Dendritic cell treated with granulocyte-macrophage colony-stimulating factor and Interleukin-4, amounts not matched to agents 40 ng/mL and 50 ng/mL, for 4 days (primary cell): ENCODE data around the gene NCEH1.
"Not testable (repeated sequence)": the region's sequence is repeated elsewhere in the genome, so short reads cannot be mapped to it uniquely, and the experiment has no call there.

Source experiments
- H3K27ac Mint-ChIP-seq: one replicate; pipeline ENCODE4 v1.8.0; 2022; ENCODE audit warnings: mild to moderate bottlenecking, mixed read lengths
- H3K27me3 Mint-ChIP-seq: one replicate; pipeline ENCODE4 v1.8.0; 2022; ENCODE audit warnings: mild to moderate bottlenecking, mixed read lengths
- H3K36me3 Mint-ChIP-seq: one replicate; pipeline ENCODE4 v1.8.0; 2022; ENCODE audit warnings: low read depth, mixed read lengths
- H3K4me1 Mint-ChIP-seq: one replicate; pipeline ENCODE4 v1.8.0; 2022; ENCODE audit warnings: low read depth, mixed read lengths
- H3K4me3 Mint-ChIP-seq: one replicate; pipeline ENCODE4 v1.8.0; 2022; ENCODE audit warnings: mild to moderate bottlenecking, moderate library complexity, mixed read lengths
- H3K9me3 Mint-ChIP-seq: one replicate; pipeline ENCODE4 v1.8.0; 2022; ENCODE audit warnings: mixed read lengths
- intact Hi-C: fragments of 100-400 bp; cut with micrococcal nuclease; formaldehyde crosslinking; loops from one replicate; pipeline ENCODE4 v1.15.0; 2022

The NCEH1 gene

DNA sequence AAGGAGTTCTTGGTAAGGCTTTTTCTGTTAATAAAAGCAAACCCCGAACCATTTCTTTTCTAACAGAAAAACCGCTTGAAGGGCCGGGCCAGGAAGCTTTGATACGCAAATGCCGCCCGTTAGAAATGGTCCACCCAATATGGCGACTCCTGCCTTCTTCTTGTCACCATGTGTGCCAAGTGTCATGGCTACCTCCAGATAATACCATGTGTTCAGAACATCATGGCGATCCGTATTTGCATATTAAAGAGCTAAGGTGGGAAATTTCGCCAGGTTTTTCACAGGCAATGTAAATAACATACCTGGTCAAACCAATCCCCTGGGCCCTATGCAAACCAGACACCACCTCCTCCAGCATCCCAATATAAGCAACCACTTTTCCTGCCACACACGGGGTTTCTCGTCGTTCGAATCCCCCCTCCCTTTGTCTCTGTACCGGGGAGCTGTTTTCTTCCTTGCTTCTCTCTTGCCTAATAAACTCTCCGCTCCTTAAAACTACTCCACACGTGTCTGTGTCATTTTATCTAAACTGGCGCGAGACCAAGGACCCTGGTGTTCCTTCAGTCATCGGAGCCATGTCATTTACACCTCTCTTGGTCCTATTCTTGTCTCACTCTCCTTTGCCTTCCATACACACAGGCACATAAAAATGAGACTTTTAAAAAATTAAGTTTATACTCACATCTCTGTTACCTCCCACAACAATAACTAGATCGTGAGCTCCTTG is 34.5 kb downstream of the NCEH1 start:
- Mint-ChIP-seq H3K27ac (peak overlapping the region; percentile 45), H3K4me1 (peaks cover 24% of the 10 kb centered on the region), H3K36me3 (peaks cover 13% of the 10 kb centered on the region), H3K4me3 (no peak overlapping the region), H3K27me3 (no peaks in the 10 kb centered on the region), H3K9me3 (no peaks in the 10 kb centered on the region)
- intact Hi-C loops: no loop called here

DNA sequence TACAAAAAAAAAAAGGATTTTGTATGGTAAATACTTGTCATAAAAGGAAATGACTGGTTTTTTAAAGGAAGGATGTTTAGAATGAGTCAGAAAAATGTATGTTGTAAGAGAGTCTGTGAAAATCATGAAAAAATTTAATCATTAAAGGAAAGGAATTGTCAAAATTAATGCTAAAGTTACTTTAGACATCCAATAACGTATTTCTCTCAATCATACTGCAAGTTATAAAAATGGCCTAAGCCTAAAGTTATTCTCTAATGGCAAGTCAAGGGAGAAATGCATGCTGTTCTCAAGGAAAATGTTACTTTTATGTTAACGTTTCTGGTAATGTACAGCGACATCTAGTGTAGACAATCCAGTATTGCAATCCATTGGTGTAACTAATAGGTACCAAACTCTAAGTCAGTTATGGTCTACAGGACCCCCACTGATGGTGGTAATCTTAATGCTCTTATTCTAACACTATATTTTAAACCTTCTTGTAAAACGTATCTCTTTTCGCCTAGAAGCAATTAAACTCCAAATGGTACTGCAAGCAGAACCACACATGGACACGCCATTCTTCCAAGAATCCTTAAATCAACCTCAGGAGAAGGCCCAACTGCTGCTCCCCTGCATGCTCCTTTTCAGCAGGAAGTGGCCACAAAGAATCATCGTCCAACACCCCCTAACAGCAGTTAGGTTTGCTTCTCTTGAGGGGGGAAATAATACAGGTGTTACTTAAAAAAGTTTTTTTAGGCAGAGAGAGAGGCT is 35.2 kb downstream of the NCEH1 start:
- Mint-ChIP-seq H3K36me3 (peaks cover 8% of the 10 kb centered on the region), H3K4me1 (peaks cover 16% of the 10 kb centered on the region)

DNA sequence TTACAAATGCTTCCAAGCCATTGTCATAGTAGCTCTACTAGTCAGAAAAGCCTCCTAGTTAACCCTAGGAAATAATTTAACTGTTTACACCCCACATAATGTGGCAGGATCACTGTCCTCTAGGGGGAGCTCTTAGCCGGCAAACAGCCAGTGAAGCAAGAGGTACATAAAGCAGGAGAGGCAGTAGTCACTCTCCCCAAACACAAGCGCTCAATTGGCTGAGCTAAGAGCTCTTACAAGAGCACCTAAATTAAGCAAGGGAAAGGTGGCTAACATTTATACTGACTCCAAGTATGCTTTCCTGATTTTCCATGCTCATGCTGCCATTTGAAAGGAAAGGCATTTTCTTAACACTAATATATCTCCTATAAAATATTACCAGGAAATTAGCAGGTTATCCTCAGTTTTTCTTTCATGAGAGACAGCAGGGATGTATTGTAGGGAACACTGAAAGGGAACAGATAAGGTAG is 37.6 kb downstream of the NCEH1 start:
- Mint-ChIP-seq H3K36me3 (no peaks in the 10 kb centered on the region), H3K9me3 (no peaks in the 10 kb centered on the region), H3K4me3 (no peak overlapping the region), H3K27me3 (no peaks in the 10 kb centered on the region), H3K27ac (no peak overlapping the region), H3K4me1 (peaks cover 16% of the 10 kb centered on the region)
- intact Hi-C loops: loop anchor here (1.0 kb wide), 2 partner anchors 38 to 77 kb away; partner anchors contain the start of genes ECT2 and NCEH1

More for the DNA sequence above, 35.2 kb downstream of the NCEH1 start:
- Mint-ChIP-seq H3K4me3 (no peak overlapping the region), H3K9me3 (no peaks in the 10 kb centered on the region), H3K27me3 (no peaks in the 10 kb centered on the region), H3K27ac (no peak overlapping the region)
- intact Hi-C loops: no loop called here

DNA sequence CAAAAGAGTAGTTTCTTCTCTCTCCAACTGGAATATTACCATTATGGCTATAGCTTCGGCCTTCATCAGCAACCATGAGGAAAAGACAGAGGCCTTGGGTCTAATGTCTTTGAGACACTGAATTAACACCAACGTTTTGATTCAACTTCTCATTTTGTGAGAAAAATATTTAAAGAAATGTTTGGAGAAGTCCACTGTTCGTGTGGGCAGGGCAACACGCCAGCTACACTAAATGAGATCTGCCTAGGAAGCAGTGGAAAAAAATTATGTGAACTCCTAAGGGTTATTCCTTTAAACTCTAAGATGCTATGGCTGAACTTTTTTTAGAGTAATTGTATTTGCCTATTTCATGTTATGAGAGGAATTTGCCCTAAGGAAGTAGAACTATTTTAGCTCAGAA is 41.8 kb downstream of the NCEH1 start:
- Mint-ChIP-seq H3K27me3 (no peaks in the 10 kb centered on the region), H3K36me3 (peaks cover 10% of the 10 kb centered on the region), H3K27ac (no peak overlapping the region), H3K9me3 (no peaks in the 10 kb centered on the region), H3K4me1 (peaks cover 24% of the 10 kb centered on the region), H3K4me3 (no peak overlapping the region)
- intact Hi-C loops: loop anchor here (5.0 kb wide), 1 partner anchor 337 kb away; no protein-coding TSS in a partner anchor

DNA sequence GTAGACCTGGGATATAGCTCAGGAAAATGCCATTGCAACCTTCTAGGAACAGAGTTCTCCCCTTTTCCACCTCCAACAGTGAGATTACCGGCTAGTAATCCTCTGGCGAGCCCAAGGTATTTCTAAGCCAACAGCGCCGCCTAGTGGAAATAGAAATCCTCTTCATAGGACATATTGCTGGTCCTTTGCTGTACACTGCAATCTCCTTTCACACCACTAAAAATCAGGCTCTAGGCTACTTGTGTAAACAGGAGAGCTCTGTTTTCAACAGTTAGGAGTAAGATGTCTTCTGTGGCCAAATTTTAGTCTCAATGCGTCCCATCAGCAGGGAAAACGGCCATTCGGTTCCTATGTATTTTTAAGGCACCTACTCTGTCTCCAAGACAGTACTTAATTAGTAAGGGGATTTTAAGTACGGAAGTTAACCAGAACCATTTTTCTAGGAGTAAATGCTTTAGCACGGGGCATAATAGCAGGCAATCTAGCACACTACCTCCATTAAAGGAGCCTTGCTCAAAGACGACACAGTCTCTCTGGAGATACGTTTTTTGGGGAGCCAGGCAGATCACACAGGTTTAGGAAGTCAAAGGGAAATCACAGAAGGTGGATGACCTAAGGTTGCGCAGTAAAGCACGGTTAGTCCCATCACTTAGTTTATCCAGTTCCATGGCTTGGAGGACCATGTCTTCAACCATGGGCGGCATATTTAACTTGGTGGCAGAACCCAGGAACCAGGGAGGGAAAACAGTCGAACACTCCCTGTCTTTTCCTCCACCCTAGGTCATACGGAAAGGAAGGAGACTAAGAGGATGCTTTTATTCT is 43.8 kb downstream of the NCEH1 start:
- no peak overlapping the region for H3K27ac Mint-ChIP-seq
- peaks cover 10% of the 10 kb centered on the region for H3K36me3 Mint-ChIP-seq
- H3K4me1 Mint-ChIP-seq: peaks cover 24% of the 10 kb centered on the region
- H3K27me3 Mint-ChIP-seq: no peaks in the 10 kb centered on the region
- intact Hi-C loops: loop anchor here (1.0 to 5.0 kb wide), 3 partner anchors 71 to 335 kb away; no protein-coding TSS in a partner anchor
- H3K4me3 Mint-ChIP-seq: no peak overlapping the region
- H3K9me3 Mint-ChIP-seq: no peaks in the 10 kb centered on the region

DNA sequence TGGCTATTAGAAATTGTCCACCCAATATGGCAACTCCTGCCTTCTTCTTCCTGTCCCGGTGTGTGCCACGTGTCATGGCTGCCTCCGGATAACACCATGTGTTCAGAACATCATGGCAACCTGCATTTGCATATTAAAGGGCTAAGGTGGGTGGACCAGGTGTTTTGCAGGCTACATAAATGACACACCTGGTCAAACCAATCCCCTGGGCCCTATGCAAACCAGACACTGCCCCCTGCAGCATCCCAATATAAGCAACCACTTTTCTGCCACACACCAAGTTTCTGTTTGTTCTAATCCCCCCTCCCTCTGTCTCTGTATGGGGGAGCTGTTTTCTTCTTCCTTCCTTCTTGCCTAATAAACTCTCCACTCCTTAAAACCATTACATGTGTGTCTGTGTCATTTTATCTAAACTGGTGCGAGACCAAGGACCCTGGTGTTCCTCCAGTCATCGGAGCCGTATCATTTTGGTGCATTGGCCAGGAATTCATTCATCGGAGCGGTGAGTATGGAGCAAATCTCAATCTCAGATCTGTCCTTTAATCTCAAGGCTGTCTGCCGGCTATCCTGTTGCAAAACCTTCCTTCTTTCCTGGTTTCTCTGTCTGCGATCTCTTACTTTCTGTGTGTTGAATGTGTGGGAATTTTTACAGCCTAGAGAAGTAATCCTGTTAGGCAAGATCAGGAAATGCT is 44.5 kb downstream of the NCEH1 start:
- Mint-ChIP-seq H3K27ac (no peak overlapping the region), H3K9me3 (no peaks in the 10 kb centered on the region), H3K4me1 (peaks cover 24% of the 10 kb centered on the region), H3K4me3 (no peak overlapping the region), H3K27me3 (no peaks in the 10 kb centered on the region), H3K36me3 (peaks cover 10% of the 10 kb centered on the region)
- intact Hi-C loops: loop anchor here (1.0 to 5.0 kb wide), 2 partner anchors 176 to 334 kb away; no protein-coding TSS in a partner anchor

DNA sequence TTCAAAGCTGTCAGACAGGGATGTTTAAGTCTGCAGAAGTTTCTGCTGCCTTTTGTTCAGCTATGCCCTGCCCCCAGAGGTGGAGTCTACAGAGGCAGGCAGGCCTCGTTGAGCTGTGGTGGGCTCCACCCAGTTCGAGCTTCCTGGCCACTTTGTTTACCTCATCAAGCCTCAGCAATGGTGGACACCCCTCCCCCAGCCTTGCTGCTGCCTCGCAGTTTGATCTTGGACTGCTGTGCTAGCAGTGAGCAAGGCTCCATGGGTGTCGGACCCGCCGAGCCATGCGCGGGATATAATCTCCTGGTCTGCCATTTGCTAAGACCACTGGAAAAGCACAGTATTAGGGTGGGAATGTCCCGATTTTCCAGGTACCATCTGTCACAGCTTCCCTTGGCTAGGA is 45.4 kb downstream of the NCEH1 start:
- H3K36me3 Mint-ChIP-seq: peaks cover 10% of the 10 kb centered on the region
- intact Hi-C loops: loop anchor here (5.0 kb wide), 1 partner anchor 333 kb away; no protein-coding TSS in a partner anchor
- H3K27me3 Mint-ChIP-seq, H3K9me3 Mint-ChIP-seq, H3K27ac Mint-ChIP-seq, H3K4me3 Mint-ChIP-seq: not testable (repeated sequence)
- peaks cover 24% of the 10 kb centered on the region for H3K4me1 Mint-ChIP-seq

DNA sequence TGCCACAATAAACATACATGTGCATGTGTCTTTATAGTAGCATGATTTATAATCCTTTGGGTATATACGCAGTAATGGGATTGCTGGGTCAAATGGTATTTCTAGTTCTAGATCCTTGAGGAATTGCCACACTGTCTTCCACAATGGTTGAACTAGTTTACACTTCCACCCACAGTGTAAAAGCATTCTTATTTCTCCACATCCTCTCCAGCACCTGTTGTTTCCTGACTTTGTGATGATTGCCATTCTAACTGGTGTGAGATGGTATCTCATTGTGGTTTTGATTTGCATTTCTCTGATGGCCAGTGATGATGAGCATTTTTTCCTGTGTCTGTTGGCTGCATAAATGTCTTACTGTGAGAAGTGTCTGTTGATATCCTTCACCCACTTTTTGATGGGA is 50.4 kb downstream of the NCEH1 start:
- intact Hi-C loops, H3K9me3 Mint-ChIP-seq, H3K4me1 Mint-ChIP-seq, H3K27me3 Mint-ChIP-seq, H3K4me3 Mint-ChIP-seq, H3K36me3 Mint-ChIP-seq, H3K27ac Mint-ChIP-seq: not testable (repeated sequence)

DNA sequence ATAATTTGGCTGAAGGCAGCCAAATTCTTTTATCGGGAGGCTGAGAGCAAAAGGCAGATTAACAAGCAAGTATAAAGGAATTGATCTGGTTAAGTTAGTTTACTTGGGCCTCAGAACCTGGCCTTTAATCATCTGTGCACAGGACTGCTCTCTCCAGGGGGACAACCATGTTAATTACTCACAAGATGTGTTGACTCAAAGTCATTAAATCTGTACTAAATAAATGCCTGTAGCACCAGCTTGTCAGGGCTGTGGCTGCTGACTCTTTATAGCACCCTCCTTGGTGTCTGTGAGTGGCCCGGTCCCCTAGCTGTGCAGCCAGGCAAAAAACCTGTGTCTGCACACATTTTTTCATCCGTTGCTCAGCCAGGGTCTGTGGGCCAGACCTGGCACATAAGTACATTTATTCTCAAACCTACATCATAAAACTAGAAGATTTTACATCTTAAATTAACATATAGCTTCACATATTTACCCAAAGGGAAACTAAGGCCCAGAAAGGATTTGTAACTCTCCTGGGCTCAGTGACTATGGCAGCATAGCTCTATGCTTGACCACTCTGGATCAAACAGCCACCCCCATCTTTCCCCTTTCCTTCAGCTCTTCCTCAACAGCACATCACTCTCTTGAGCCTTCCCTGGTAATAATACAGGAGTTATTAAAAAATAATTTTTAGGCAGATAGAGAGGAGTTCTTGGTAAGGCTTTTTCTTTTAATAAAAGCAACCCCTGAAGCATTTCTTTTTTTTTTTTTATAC is 51.4 kb downstream of the NCEH1 start:
- Mint-ChIP-seq H3K27me3 (no peaks in the 10 kb centered on the region), H3K4me3 (no peak overlapping the region), H3K4me1 (no peaks in the 10 kb centered on the region), H3K9me3 (no peaks in the 10 kb centered on the region), H3K27ac (no peak overlapping the region), H3K36me3 (peaks cover under 1% of the 10 kb centered on the region)
- intact Hi-C loops: no loop called here

DNA sequence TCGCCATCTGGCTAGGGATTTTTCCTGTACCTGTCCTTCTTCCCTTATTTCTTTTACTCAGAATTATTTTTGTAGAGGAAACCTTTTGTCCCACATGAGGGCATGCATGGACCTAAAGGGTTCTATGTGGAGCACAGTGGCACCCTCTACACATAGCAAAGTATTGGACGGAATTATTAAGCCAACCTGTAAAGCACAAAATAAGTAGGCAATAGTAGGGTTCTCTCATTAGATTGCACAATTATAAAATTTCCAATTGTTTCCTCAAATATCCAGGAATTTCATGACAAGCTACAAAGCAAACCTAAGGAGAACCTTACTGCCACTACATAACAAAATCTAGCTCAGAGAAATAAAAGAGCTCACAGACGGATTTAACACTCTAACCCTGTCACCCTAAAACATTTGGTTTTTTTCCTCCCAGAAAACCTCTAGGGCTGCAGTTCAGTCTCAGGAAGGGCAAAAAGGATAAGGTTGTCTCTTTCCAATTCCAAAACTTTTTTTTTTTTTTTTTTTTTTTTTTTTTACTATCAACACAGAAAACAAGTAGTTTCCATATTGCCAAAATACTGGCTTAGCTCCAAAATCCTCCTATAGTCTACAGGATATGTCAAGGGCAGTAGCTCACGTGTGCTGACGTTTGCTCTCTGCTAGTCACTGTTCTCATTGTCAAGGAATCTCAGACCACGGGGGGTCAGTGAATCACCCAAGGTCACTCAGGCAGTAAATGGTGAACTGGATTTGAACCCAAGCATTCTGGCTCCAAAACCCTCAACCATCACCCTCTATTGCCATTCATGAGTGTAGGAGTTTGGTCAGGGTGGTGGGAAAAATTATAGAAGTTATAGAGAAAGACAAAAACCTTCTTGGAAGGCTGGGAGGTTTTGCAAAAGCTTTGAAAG is 52.3 kb downstream of the NCEH1 start:
- no peaks in the 10 kb centered on the region for H3K4me1 Mint-ChIP-seq
- no peak overlapping the region for H3K4me3 Mint-ChIP-seq
- H3K36me3 Mint-ChIP-seq: no peaks in the 10 kb centered on the region
- no peaks in the 10 kb centered on the region for H3K9me3 Mint-ChIP-seq
- intact Hi-C loops: no loop called here
- H3K27ac Mint-ChIP-seq: no peak overlapping the region
- no peaks in the 10 kb centered on the region for H3K27me3 Mint-ChIP-seq

DNA sequence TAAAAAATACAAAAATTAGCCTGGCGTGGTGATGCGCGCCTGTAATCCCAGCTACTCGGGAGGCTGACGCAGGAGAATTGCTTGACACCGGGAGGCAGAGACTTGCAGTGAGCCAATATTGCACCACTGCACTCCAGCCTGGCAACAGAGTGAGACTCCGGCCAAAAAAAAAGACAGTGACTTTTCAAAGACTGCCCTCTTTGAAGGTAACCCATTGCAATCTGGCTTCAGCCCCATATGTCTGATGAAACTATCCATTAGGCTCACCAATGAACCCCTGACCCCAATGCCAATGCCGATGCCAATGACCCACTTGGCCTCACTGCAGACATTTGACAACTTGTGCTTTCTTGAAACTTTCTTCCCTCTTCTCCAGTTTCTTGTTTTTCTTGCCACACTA is 54.3 kb downstream of the NCEH1 start:
- no peaks in the 10 kb centered on the region for H3K27me3 Mint-ChIP-seq
- H3K4me3 Mint-ChIP-seq: no peak overlapping the region
- H3K27ac Mint-ChIP-seq: no peak overlapping the region
- no peaks in the 10 kb centered on the region for H3K36me3 Mint-ChIP-seq
- intact Hi-C loops: no loop called here
- H3K4me1 Mint-ChIP-seq: peaks cover 7% of the 10 kb centered on the region
- no peaks in the 10 kb centered on the region for H3K9me3 Mint-ChIP-seq

DNA sequence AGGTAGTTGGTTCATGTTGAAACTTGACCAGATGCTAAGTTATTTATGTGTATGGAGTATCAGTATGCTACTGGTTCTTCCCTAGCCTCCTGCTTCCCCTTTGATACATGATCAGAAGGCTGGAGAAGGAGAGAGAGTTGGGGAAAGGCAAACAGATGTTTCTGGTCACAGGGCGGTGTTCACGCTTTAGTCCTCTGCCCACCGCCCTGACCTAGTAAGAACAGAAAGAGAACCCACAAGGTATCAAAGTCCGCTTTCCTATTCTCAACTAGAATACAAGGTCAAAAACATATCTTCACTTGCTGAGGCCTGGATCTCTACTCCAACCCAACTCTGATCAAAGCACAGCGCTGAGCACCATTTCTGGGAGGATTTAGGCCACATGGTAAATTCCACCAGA is 55.5 kb downstream of the NCEH1 start:
- Mint-ChIP-seq H3K9me3 (no peaks in the 10 kb centered on the region), H3K36me3 (no peaks in the 10 kb centered on the region), H3K4me1 (peaks cover 9% of the 10 kb centered on the region), H3K27me3 (no peaks in the 10 kb centered on the region), H3K27ac (no peak overlapping the region), H3K4me3 (no peak overlapping the region)
- intact Hi-C loops: no loop called here
